Lower leg skin (tissue), 4 donors: ENCODE measurements around the gene TRDN. TPM values are rescaled to one million over a fixed set of nuclear protein-coding genes. Genes with fewer than 3 reads are reported as not detected.
"Not testable (repeated sequence)": the region's sequence is repeated elsewhere in the genome, so short reads cannot be mapped to it uniquely, and the experiment has no call there.

ENCODE experiments used
- DNase-seq, 2 donors: peaks; one replicate each; pipeline ENCODE4 v3.0.0-alpha.2; 2019; ENCODE audit warnings: low spot score in 2 of 2
- H3K4me3 ChIP-seq: fragments of 200-600 bp; sonication (generic); 2 replicates; pipeline ENCODE4 v1.5.1; 2017; ENCODE audit warnings: mild to moderate bottlenecking, low read depth; ENCODE audit not compliant: poor library complexity, severe bottlenecking
- POLR2A ChIP-seq, 2 donors: fragments of 450-650 bp; IDR thresholded peaks; one replicate each; pipeline ENCODE4 v1.6.1; 2016 to 2017; ENCODE audit warnings: antibody characterized with exemption in 2 of 2, mild to moderate bottlenecking in 1 of 2, moderate library complexity in 1 of 2
- WGBS, 2 donors: methylation state at CpG; one replicate each; pipeline ENCODE4 v1.1.5; 2018; 5-methylcytosine and 5-hydroxymethylcytosine counted together
- intact Hi-C: fragments of 100-400 bp; cut with DNase I; formaldehyde crosslinking; loops from one replicate; pipeline ENCODE4 v1.15.0; 2023; ENCODE audit warnings: low total_unique reads
- total RNA-seq, 4 donors: library from RNA; depleted of rRNA; stranded (reverse); fragments of >200 nt; gene quantifications; one replicate each; pipeline ENCODE4 v1.1.0, GENCODE V29; 2016
- TF ChIP-seq, protein P1 (sequence below), 3 donors: fragments of 450-650 bp; IDR thresholded peaks; one replicate each; pipeline ENCODE4 v1.5.1; 2016; ENCODE audit warnings: antibody characterized with exemption in 3 of 3, mild to moderate bottlenecking in 3 of 3, moderate library complexity in 2 of 3

Gene TRDN
- total RNA-seq, 4 donors from 2014 or later: 0.06 TPM; not detected in 3

DNA sequence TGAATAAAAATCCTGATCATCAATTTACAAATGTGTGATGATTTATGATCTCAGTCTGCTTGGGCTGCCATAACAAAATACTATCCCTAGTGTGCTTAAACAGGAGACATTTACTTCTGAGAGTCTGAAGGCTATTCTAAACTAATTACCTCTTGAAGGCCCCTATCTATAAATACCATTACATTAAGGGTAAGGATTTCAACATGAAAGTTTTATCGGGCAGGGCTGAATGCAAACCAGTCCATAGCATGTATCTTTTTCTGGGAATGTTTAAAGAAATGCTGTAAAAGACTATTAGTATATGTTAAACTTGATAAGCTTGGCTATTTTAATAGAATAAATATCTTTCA lies 48.2 kb downstream of the TRDN start:
- H3K4me3 ChIP-seq: no peak overlapping the region
- no peak for DNase-seq
- no peak for TF ChIP-seq POLR2A (IDR thresholded peaks at IDR 0.05)
- TF ChIP-seq, protein P1, sequence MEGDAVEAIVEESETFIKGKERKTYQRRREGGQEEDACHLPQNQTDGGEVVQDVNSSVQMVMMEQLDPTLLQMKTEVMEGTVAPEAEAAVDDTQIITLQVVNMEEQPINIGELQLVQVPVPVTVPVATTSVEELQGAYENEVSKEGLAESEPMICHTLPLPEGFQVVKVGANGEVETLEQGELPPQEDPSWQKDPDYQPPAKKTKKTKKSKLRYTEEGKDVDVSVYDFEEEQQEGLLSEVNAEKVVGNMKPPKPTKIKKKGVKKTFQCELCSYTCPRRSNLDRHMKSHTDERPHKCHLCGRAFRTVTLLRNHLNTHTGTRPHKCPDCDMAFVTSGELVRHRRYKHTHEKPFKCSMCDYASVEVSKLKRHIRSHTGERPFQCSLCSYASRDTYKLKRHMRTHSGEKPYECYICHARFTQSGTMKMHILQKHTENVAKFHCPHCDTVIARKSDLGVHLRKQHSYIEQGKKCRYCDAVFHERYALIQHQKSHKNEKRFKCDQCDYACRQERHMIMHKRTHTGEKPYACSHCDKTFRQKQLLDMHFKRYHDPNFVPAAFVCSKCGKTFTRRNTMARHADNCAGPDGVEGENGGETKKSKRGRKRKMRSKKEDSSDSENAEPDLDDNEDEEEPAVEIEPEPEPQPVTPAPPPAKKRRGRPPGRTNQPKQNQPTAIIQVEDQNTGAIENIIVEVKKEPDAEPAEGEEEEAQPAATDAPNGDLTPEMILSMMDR (IDR thresholded peaks at IDR 0.05): no peak
- WGBS, 2 donors: 37 to 50% methylated on average over 1 of the region's 1 CpG
- intact Hi-C loops: no loop called here

DNA sequence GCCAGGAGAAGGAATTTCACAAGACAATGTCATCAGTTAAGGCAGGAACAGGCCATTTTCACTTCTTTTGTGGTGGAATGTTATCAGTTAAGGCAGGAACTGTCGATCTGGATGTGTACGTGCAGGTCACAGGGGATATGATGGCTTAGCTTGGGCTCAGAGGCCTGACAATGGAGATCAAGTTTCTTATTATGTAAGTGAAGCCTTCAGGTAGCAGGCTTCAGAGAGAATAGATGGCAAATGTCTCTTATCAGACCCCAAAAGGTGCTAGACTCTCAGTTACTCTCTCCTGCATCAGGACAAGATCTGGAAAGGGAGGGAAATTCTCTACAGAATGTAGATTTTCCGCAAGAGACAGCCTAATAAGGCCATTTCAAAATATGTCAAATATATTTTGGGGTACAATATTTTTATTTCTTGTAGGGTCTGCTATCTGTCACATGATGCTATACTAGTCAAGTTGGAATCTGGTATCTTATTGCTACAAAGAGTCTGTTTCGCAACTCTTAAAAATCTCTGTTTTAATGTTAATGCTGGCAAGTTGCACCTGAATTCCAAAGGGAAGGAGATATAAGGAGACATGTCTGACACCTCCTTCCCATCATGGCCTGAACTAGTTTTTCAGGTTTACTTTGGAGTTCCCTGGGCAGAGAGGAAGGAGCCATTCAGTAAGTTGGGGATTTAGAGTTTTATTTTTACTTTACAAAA lies 48.8 kb downstream of the TRDN start:
- no peak for DNase-seq
- intact Hi-C loops: no loop called here
- H3K4me3 ChIP-seq: no peak overlapping the region
- no peak for TF ChIP-seq POLR2A (IDR thresholded peaks at IDR 0.05)
- TF ChIP-seq, protein P1 (IDR thresholded peaks at IDR 0.05): no peak
- 74 to 81% methylated on average over 4 of the region's 4 CpGs for WGBS, 2 donors

DNA sequence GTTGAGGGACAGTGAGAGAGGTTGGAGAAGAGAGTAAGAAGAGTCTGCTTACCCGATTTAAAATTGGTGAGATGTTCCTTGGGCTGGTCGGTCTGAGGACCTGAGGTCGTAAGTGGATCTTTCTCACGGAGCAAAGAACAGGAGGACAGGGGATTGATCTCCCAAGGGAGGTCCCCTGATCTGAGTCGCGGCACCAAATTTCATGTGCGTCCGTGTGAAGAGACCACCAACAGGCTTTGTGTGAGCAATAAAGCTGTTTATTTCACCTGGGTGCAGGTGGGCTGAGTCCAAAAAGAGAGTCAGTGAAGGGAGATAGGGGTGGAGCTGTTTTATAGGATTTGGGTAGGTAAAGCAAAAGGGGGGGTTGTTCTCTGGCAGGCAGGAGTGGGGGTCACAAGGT lies 49.3 kb downstream of the TRDN start:
- DNase-seq, intact Hi-C loops, H3K4me3 ChIP-seq: not testable (repeated sequence)
- 92 to 96% methylated on average over 8 of the region's 8 CpGs for WGBS, 2 donors

DNA sequence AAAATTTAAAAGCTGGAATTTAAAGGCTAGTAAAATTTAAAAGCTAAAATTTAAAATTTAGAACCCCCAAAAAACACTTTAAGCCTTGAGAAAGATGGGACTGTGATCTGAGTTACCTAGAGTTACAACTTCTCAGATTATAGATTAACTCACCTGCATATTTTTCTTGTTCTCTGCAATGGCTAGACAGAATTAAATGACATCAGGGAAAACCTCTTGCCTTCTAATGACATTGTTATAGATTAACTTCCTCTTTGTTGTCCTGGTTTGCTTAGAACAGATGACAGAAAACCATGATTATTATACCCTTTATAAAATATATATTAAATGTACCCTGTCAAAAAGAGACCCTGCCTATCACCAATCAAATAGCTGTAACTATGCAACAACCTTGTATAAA lies 56.4 kb downstream of the TRDN start:
- no peak for DNase-seq
- intact Hi-C loops: no loop called here
- TF ChIP-seq POLR2A (IDR thresholded peaks at IDR 0.05): no peak
- H3K4me3 ChIP-seq: no peak overlapping the region

DNA sequence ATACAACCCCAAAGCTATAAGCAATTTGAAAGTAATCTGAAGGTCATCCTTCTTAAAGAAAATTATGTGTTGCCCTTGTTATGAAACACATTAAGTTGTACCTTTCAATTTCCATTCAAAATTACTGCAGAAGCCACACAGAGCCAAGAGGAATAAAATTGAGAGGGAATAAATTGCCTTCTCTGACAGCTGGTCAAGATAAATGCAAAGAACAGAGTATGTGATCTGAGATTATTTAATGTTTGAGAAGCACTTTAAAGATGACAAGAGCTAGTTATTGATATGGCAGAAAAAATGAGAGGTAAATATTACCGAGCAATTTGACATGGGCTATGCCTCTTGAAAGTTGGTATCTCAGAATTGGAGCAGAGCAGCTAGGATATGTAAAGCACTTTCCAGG lies 61.6 kb downstream of the TRDN start:
- TF ChIP-seq, protein P1 (IDR thresholded peaks at IDR 0.05): no peak
- no peak for TF ChIP-seq POLR2A (IDR thresholded peaks at IDR 0.05)
- no peak for DNase-seq
- no peak overlapping the region for H3K4me3 ChIP-seq
- intact Hi-C loops: no loop called here
- WGBS, 2 donors: 94 to 96% methylated on average over 1 of the region's 1 CpG

DNA sequence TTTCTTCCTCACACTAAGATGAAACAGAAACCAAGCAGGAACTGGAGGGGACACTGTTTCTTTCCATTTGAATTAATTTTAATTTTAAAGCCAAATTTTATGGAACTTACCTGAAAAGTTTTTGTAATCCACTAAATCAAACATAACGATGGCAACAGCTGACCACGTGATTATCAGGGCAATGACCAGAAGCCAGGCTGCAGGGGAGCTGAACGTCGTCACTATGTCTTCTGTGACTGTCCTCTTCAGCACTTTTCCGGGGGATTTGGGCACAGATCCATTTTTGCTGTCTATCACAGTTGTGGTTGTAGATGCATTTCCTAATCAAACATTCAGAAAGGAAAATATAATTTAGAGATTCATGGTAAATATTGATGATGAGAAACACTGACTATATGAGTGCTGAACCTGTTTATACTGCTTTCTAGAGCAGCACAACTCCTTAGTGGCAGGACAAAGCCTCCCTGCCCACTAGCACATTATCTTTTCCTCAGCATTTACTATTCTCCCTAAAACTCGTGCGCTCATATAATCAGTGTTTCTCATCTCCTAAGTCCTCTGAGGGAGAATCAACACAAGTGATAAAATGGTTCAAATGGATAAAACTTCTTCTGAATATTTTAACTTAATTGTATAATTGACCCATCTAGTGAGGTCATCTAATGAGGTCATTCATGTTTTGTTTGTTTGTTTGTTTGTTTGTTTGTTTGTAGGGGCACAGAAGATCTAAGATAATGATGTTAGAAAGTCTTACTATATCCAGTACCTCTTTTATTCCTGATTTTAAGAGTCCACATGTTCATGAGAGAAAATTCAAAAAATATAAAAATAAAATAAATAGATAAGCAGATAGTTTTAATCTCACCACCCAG lies 65.7 kb downstream of the TRDN start:
- intact Hi-C loops: no loop called here
- DNase-seq: no peak
- 55% methylated on average over 7 of the region's 7 CpGs for WGBS, 2 donors
- no peak for TF ChIP-seq POLR2A (IDR thresholded peaks at IDR 0.05)
- TF ChIP-seq, protein P1 (IDR thresholded peaks at IDR 0.05): no peak
- H3K4me3 ChIP-seq: no peak overlapping the region
